Memory B cell (primary cell): Measurements from ENCODE around the gene PKP3.
"Not testable (repeated sequence)": the region's sequence is repeated elsewhere in the genome, so short reads cannot be mapped to it uniquely, and the experiment has no call there.

ENCODE experiments used
- ATAC-seq: fragments of 150-1000 bp; cut with Tn5 transposase; 2 replicates; pipeline ENCODE4 v1.10.0; 2021; ENCODE audit warnings: low read depth, mild to moderate bottlenecking, moderate library complexity
- DNase-seq, 2 donors: peaks; one replicate each; pipeline ENCODE4 v3.0.0; 2022; ENCODE audit warnings: low spot score in 2 of 2
- H3K27ac Mint-ChIP-seq: one replicate; pipeline ENCODE4 v1.8.0; 2022; ENCODE audit warnings: mild to moderate bottlenecking, moderate library complexity, mixed read lengths
- H3K27me3 Mint-ChIP-seq: one replicate; pipeline ENCODE4 v1.8.0; 2022; ENCODE audit warnings: mixed read lengths
- H3K36me3 Mint-ChIP-seq: one replicate; pipeline ENCODE4 v1.8.0; 2022; ENCODE audit warnings: mild to moderate bottlenecking, mixed read lengths
- H3K4me1 Mint-ChIP-seq: one replicate; pipeline ENCODE4 v1.8.0; 2022; ENCODE audit warnings: mixed read lengths
- H3K4me3 Mint-ChIP-seq: one replicate; pipeline ENCODE4 v1.8.0; 2022; ENCODE audit warnings: mild to moderate bottlenecking, moderate library complexity, mixed read lengths
- H3K9me3 Mint-ChIP-seq: one replicate; pipeline ENCODE4 v1.8.0; 2022; ENCODE audit warnings: mixed read lengths

The PKP3 gene

DNA sequence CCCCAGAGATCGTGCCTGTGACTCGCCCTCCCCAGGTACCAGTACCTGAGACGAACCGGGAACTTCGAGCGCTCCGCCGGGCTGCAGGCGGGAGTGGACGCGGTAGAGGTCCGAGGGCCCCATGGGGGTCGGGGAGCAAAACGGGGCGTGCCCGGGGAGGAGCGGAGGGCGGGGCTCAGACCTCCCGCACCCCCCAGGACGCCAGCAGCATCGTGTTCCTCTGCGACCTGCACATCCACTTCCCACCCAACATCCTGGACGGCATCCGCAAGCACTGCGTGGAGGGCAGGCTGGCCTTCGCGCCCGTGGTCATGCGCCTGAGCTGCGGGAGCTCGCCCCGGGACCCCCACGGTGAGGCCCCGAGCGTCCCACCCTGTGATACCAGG, 13.9 kb upstream of the PKP3 start:
- no peak for ATAC-seq
- DNase-seq, result no peak
- Mint-ChIP-seq H3K27me3 (peaks cover 17% of the 10 kb centered on the region), H3K36me3 (no peaks in the 10 kb centered on the region), H3K27ac (no peak overlapping the region), H3K4me1 (peaks cover 3% of the 10 kb centered on the region), H3K9me3 (no peaks in the 10 kb centered on the region), H3K4me3 (no peak overlapping the region)

- peaks cover 17% of the 10 kb centered on the region for H3K27me3 Mint-ChIP-seq
These were observed 13.5 kb upstream of the PKP3 start for GRCh38 chr11:380491-380890.

DNA sequence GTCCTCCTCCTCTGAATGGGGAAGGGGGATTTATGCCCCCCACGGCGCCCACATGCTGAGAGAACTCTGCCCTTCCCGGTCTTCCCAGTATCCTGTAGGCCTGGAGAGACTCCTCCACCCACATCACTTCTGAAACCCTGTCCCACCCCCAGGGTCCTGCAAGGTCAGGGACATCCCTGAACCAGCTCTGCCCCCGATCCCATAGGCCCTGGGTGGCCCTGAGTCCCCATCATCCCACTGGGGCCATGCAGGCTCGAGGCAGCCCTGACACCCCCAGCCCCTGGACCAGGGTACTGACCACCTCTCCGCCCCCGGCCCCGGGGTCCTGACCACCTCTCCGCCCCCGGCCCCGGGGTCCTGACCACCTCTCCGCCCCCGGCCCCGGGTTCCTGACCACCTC, 13.0 kb upstream of the PKP3 start:
- no peak overlapping the region for H3K4me3 Mint-ChIP-seq
- H3K27me3 Mint-ChIP-seq, result peaks cover 17% of the 10 kb centered on the region
- no peaks in the 10 kb centered on the region for H3K9me3 Mint-ChIP-seq
- no peak for DNase-seq
- H3K27ac Mint-ChIP-seq, result no peak overlapping the region
- no peaks in the 10 kb centered on the region for H3K36me3 Mint-ChIP-seq
- no peak for ATAC-seq
- peaks cover 3% of the 10 kb centered on the region for H3K4me1 Mint-ChIP-seq

More at GRCh38 chr11:380491-380890, 13.5 kb upstream of the PKP3 start:
- no peak for DNase-seq
- Mint-ChIP-seq H3K36me3 (no peaks in the 10 kb centered on the region), H3K27ac (no peak overlapping the region), H3K9me3 (no peaks in the 10 kb centered on the region), H3K4me3 (no peak overlapping the region), H3K4me1 (peaks cover 3% of the 10 kb centered on the region)
- no peak for ATAC-seq

DNA sequence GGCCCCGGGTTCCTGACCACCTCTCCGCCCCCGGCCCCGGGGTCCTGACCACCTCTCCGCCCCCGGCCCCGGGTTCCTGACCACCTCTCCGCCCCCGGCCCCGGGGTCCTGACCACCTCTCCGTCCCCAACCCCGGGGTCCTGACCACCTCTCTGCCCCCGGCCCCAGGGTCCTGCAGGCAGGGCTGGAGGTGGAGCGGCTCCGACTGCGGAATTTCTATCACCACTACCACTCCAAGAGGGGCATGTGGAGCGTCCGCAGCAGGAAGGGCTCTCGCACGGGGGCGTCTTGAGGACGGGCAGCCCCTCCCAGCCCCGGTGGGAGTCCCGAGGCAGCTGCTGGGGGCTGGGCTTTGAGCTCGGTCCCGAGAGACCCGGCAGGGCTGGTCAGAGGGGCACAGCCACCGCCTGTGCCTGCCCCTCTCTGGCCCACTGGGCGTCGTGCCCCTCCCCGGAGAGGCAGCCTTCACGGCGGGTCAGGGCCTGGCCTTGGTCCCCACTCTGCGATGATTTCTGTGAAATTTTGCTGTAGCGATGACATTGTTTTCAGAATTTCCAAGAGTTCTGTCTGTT, 12.4 kb upstream of the PKP3 start:
- H3K4me1 Mint-ChIP-seq, result peaks cover 3% of the 10 kb centered on the region
- H3K27me3 Mint-ChIP-seq, result peaks cover 17% of the 10 kb centered on the region
- no peak overlapping the region for H3K4me3 Mint-ChIP-seq
- ATAC-seq (no peak), DNase-seq (no peak)
- no peaks in the 10 kb centered on the region for H3K9me3 Mint-ChIP-seq
- no peak overlapping the region for H3K27ac Mint-ChIP-seq
- H3K36me3 Mint-ChIP-seq, result no peaks in the 10 kb centered on the region

DNA sequence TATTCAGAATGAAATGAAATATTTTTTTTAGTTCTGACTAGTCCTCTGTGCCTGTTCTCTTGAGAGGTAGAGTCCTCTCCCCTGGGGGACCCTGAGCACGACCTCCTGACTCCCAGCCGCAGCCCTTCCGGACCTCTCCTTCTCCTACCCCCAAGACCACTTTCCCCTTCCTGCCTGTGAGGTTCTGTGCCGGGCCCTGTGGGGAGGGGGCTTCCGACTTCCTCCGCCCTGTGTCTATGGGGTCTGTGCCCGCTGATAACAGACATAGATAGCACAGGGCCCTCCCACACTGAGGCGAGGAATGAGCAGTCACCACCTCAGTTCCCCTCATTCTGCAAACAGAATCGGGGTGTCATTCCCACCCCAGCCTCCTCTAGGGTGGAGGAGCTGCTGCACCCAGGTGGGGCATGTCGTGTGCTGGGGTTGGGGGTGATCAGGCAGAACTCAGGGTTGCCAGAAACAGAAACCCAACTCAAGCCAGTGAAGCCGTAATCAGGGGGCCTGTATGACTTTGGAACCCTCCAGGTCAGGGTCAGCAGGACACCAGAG, 11.9 kb upstream of the PKP3 start:
- Mint-ChIP-seq H3K4me1 (peaks cover 4% of the 10 kb centered on the region), H3K4me3 (no peak overlapping the region), H3K27ac (no peak overlapping the region), H3K9me3 (no peaks in the 10 kb centered on the region), H3K27me3 (peaks cover 17% of the 10 kb centered on the region), H3K36me3 (no peaks in the 10 kb centered on the region)
- DNase-seq (no peak), ATAC-seq (peak; percentile 51)

DNA sequence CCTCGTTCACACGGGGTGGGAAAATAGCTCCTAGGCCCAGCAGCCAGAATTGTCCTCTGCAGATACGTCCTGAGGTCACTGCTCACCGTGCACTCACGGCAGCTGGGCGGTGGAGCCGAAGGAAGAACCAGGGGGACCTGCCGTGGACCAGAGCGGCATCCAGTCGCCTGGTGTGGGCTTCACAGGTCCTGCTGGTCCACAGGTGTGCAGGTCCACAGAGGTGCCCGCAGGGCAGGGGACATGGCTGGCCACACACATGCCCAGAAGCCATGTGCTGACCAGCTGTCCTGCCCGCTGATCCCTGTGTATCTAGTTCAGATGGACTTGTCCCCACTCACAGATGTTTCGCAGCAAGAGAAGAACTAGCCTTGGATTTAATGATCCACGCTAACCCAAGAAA, 10.6 kb upstream of the PKP3 start:
- DNase-seq, result no peak
- peaks cover 6% of the 10 kb centered on the region for H3K4me1 Mint-ChIP-seq
- no peak for ATAC-seq
- no peak overlapping the region for H3K4me3 Mint-ChIP-seq
- H3K27ac Mint-ChIP-seq, result no peak overlapping the region
- peaks cover 11% of the 10 kb centered on the region for H3K27me3 Mint-ChIP-seq
- no peaks in the 10 kb centered on the region for H3K36me3 Mint-ChIP-seq
- H3K9me3 Mint-ChIP-seq, result no peaks in the 10 kb centered on the region

- H3K27ac Mint-ChIP-seq, result no peak overlapping the region
- H3K4me3 Mint-ChIP-seq, result no peak overlapping the region
- H3K36me3 Mint-ChIP-seq, result no peaks in the 10 kb centered on the region
These were observed 9.5 kb upstream of the PKP3 start for GRCh38 chr11:384511-384910.

GRCh38 chr11:385594-386351, 8.2 kb upstream of the PKP3 start:
- Mint-ChIP-seq H3K27me3 (peaks cover 6% of the 10 kb centered on the region), H3K27ac (no peak overlapping the region), H3K4me1 (peaks cover 6% of the 10 kb centered on the region), H3K36me3 (no peaks in the 10 kb centered on the region), H3K9me3 (no peaks in the 10 kb centered on the region), H3K4me3 (no peak overlapping the region)
- no peak for ATAC-seq
- DNase-seq, result no peak

More at GRCh38 chr11:384511-384910, 9.5 kb upstream of the PKP3 start:
- H3K4me1 Mint-ChIP-seq, result peaks cover 6% of the 10 kb centered on the region
- no peaks in the 10 kb centered on the region for H3K9me3 Mint-ChIP-seq
- DNase-seq, result no peak
- H3K27me3 Mint-ChIP-seq, result peaks cover 6% of the 10 kb centered on the region
- ATAC-seq, result no peak

DNA sequence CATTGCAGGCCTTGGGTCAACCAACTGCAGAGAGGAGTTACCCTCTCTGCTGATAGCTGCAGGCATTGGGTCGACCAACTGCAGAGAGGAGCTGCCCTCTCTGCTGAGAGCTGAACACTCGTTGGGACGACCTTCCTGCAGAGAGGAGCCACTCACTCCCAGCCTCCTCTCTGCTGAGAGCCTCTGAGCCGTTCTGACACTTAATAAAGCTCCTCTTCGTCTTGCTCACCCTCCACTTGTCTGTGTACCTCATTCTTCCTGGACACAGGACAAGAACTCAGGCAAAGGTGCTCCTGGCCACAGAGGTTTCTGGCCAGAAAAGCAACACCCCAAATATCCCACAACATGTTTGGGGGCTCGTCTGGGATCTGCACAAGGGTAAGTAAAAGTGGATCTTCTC, 7.5 kb upstream of the PKP3 start:
- Mint-ChIP-seq H3K27ac (no peak overlapping the region), H3K4me3 (no peak overlapping the region), H3K4me1 (peaks cover 6% of the 10 kb centered on the region), H3K27me3 (peaks cover 6% of the 10 kb centered on the region), H3K9me3 (no peaks in the 10 kb centered on the region), H3K36me3 (no peaks in the 10 kb centered on the region)
- ATAC-seq, result no peak
- DNase-seq, result no peak

DNA sequence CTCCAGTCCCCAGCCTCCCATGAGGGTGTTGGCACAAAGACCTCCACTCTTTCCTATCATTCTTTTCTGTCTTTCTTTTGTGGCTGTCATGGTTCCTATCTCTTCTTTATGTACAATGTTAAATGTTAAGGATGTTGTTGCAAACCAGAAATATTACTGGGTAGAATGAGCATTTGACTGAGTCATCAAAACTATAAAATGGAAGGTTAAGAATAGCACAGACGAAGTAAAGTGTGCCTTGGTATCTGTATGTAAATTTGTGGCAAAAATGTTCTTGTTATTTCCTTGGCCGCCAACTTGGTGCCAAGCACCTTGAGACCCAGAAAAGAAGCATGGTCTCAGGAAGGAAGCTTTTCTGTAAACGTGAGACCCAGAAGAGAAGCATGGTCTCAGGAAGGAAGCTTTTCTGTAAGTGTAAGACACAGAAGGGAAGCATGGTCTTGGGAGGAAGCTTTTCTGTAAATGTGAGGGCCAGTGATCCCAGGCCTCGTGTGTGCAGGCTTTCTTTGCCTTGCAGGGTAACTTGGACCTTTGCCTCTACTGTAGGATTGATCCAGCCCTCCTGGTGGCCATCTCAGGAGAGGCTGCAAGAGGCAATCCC, 6.7 kb upstream of the PKP3 start:
- no peaks in the 10 kb centered on the region for H3K36me3 Mint-ChIP-seq
- no peak for DNase-seq
- no peak overlapping the region for H3K4me3 Mint-ChIP-seq
- peaks cover 3% of the 10 kb centered on the region for H3K4me1 Mint-ChIP-seq
- no peak for ATAC-seq
- no peaks in the 10 kb centered on the region for H3K9me3 Mint-ChIP-seq
- H3K27me3 Mint-ChIP-seq, result peaks cover 3% of the 10 kb centered on the region
- H3K27ac Mint-ChIP-seq, result no peak overlapping the region

DNA sequence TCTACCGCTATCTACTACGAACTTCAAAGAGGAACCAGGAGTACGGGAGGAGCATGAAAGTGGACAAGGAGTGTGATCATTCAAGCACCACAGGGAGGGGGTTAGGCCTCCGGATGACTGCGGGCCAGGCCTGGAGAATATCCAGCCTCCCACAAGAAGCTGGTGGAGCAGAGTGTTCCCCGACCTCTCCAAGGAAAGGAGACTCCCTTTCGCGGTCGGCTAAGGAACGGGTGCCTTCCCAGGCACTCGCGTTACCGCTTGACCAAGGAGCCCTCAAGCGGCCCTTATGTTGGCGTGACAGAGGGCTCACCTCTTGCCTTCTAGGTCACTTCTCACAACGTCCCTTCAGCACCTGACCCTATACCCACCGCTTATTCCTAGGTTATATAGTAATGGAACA, 4.6 kb upstream of the PKP3 start:
- DNase-seq, ATAC-seq: not testable (repeated sequence)

GRCh38 chr11:390175-390574, 3.8 kb upstream of the PKP3 start:
- DNase-seq (no peak), ATAC-seq (no peak)
- no peak overlapping the region for H3K27ac Mint-ChIP-seq
- H3K27me3 Mint-ChIP-seq, result peaks cover 2% of the 10 kb centered on the region
- no peaks in the 10 kb centered on the region for H3K9me3 Mint-ChIP-seq
- peaks cover 3% of the 10 kb centered on the region for H3K4me1 Mint-ChIP-seq
- H3K36me3 Mint-ChIP-seq, result no peaks in the 10 kb centered on the region
- no peak overlapping the region for H3K4me3 Mint-ChIP-seq

More for the DNA sequence above, 4.6 kb upstream of the PKP3 start:
- H3K27me3 Mint-ChIP-seq, H3K27ac Mint-ChIP-seq, H3K4me1 Mint-ChIP-seq, H3K4me3 Mint-ChIP-seq, H3K9me3 Mint-ChIP-seq, H3K36me3 Mint-ChIP-seq: not testable (repeated sequence)

- DNase-seq (no peak), ATAC-seq (no peak)
- Mint-ChIP-seq H3K4me1 (peaks cover 3% of the 10 kb centered on the region), H3K27me3 (peaks cover 2% of the 10 kb centered on the region), H3K9me3 (no peaks in the 10 kb centered on the region), H3K27ac (no peak overlapping the region), H3K4me3 (no peak overlapping the region), H3K36me3 (no peaks in the 10 kb centered on the region)
These were observed 2.6 kb upstream of the PKP3 start for GRCh38 chr11:391117-392017.
